Left ventricle myocardium superior (tissue), 1 donor: ENCODE measurements around the gene MYO3B. TPM values are rescaled to one million over a fixed set of nuclear protein-coding genes. Genes with fewer than 3 reads are reported as not detected.
A peak's percentile ranks its signal among the peaks of the same experiment; 100 is the strongest.

Source experiments
- ATAC-seq: fragments of 200-7000 bp; cut with Tn5 transposase; one replicate; pipeline ENCODE4 v1.9.1; 2020; ENCODE audit warnings: mild to moderate bottlenecking, moderate library complexity
- DNase-seq: peaks from one replicate; pipeline ENCODE4 v3.0.0-alpha.2; 2020
- intact Hi-C: fragments of 100-400 bp; cut with micrococcal nuclease; formaldehyde crosslinking; loops from one replicate; pipeline ENCODE4 v1.11.0; 2022
- total RNA-seq: library from RNA; stranded (reverse); fragmentation: NEBNext Ultra II Directional; extraction: Animal tissue kit (Norgen Biotek cat#: 25700); gene quantifications from one replicate; pipeline ENCODE4 v1.2.1, GENCODE V29; 2021
- donor health status: DM: no; HTN: yes; CAD: no; lungs with severe emphysema.

MYO3B gene
- total RNA-seq, 1 donor from 2014 or later = 0.05 TPM

DNA sequence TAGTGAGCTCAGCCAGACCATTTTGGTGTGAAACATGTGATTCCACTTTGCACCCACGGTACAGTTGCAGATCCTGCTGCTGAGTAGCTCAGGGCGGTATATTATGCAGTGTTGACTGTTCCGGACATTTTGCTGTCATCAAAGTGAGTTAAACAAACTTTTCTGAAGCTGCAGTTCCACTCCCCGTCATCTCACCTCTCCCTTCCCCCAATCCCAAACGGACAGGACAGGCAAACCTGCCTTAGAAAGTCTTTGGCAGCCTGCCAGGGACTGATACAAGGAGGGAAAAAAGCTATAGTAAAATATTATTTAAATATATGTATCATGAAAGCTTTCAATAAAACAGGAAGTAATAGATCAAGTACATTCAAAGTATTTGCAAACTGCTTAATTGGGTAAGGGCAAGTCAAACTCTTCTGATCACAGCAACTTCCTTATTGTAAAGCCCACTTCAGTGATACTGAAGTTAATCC lies 501.7 kb downstream of the MYO3B start:
- ATAC-seq (no peak), DNase-seq (no peak)
- intact Hi-C loops = no loop called here

DNA sequence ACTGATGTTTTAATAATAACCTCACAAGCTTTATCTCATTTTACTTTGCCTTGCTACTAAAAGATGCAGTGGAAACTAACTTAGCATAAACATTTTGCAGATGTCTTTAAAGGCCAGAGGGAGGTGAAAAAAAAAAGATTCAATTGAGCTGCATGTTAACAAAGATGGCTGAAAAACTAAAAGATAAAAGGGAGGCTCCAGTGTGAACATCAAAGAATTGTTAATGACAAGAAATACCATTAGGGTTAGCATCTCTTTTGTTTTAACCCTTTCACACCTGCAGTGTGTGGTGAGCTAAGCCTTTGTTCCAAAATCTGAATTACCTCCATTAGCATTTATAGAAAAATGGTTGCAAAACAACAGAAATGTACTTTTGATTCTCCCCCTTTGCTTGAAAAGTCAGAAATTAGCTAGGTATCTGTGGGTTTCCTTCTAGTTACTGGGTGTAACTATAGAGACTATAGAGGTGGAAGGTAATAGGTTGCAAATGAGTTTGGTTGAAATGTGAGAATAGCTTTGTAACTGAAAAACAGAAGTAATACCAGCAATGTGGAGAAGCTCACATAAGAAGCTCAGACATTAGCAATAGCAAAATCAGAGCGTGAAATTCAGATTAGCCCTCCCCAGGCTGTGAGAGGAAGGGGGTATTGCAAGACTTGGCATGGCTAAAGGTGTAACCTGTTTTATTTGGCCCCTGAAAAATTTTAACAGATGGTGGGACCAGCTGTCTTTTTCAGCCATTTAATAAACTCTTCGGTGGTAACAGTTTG lies 502.4 kb downstream of the MYO3B start:
- DNase-seq (no peak), ATAC-seq (peak; percentile 24)
- intact Hi-C loops = no loop called here

DNA sequence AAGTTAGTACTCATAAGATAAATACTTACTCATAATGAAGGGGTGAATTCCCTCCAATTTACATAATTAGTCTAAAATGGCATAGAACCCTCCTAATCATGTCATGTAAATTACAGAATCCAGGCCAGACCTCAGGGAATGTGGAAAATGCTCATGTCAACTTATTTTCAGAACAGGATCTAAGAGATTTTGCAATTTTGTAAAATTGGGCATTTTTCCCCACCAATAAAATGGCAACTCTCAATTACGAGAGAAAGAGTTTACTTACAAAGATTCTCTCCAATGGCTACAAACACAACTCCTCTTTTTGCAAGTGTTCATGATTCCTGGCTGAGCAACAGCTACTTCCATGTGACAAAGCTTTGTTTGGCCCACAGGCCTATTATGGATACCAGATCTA lies 503.4 kb downstream of the MYO3B start:
- no peak for DNase-seq
- intact Hi-C loops = no loop called here
- ATAC-seq = peak; percentile 26

DNA sequence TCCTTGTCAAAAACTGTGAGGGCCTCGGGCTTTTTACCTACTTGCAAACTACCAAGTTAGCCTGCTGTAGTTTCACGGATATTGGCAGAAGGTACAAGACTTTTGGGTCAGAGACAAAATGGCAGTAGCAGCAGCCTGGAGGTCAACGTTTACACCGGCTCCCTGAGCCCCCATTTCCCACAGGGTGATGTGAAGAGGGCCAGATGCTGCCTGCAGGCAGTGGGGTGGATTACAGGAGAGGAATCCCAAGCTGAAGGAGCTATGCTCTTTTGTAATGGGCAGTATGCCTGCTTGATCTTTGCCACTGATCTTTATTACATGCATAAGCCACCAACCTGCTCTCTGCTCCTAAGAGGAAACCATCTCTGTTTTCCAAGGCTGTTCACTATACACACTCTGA lies 507.6 kb downstream of the MYO3B start:
- DNase-seq (no peak), ATAC-seq (no peak)
- intact Hi-C loops = no loop called here

DNA sequence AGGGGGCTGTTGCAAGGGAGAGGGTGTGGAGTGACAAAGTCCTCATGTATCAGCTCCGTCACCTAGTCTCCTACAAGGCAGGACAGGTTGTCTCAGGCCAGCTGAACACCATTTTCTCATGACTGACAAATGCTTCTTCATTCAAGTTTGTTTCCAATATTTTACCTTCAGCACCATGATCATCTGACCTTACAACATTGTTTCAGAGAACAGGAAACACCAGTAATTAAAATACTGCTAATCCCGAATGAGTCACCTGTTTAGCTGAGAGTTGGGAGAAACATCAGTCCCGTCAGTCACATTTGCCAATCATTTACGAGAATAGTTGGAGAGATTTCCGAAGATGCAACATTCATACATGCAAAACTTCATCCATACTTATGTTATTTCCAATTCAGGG lies 511.5 kb downstream of the MYO3B start:
- ATAC-seq (no peak), DNase-seq (no peak)
- intact Hi-C loops = no loop called here

DNA sequence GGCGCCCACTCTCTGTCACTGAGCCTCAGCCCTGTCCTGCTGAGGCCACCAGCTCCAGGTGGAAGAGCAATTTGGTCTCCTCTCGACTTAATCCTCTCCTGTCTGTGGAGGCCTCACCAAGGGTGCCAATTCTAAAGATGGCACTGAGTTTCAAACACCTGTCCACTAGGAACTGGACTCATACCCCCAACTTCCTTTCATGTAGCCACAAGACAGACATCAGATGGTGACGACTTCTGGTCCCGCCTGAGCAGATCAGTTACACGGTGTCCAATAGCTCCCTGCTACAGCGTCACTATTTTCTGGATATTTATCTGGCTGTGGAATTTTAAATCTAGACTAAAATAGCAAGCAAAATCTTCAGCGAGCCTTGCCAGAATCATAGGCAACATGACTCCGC lies 512.7 kb downstream of the MYO3B start:
- intact Hi-C loops = no loop called here

DNA sequence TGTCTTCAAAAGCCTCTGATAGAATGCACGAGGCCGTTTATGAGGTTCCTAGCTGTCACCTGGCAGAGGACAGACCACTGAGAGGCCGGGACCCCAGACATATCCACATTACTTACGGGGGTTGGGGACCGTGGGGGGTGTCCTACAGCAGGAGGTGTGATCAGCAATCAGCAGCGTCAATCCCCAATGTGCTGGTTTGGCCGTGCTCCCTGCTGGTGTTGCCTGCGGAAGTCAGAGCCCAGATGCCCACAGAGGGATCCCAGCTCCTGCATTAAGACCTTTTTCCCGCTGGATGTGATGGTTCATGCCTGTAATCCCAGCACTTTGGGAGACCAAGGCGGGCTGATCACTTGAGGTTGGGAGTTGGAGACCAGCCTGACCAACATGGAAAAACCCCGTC lies 516.4 kb downstream of the MYO3B start:
- no peak for ATAC-seq
- no peak for DNase-seq
- intact Hi-C loops = no loop called here

More for the DNA sequence above, 512.7 kb downstream of the MYO3B start:
- no peak for DNase-seq
- ATAC-seq = no peak

DNA sequence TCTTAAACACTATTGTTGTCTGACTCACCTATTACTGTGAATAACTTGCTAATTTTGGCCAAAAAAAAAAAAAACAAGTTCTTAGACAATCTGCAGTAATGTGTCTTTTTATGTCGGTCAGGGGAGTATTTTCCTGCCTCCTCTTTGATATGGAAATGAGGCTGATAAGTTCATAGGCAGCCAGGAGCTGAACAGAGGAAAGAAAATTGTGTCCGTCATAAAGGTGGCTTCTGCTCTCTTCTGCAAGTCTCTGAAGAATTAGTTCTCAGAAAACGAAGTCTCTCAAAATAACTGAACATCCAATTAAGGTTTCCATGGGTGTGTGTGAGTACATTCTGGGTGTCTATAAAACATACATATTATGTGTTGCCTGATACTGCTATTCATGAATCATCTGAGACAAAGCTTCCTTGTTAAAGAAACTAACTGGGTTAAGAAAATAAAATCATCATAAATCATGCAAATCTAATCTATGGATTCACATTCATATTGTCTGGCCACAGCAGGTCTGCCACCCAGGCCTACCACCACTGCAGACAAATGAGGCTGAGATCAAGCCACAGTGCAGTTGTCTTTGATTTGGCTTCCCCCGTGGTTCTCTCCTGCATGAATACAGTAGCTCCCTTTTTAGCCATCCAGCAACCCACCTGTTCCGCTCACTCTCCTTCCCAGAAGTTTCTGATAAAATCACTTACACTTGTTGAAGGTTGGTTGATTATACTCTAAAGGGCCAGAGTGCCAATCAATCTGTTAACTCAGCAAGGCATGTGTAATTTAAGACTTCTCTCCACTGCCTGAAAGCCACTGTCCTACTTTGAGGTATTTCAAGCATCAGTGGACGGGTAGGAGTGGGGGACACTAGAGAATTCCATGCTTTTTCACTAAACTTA lies 517.8 kb downstream of the MYO3B start:
- intact Hi-C loops = no loop called here
- DNase-seq (no peak), ATAC-seq (no peak)

DNA sequence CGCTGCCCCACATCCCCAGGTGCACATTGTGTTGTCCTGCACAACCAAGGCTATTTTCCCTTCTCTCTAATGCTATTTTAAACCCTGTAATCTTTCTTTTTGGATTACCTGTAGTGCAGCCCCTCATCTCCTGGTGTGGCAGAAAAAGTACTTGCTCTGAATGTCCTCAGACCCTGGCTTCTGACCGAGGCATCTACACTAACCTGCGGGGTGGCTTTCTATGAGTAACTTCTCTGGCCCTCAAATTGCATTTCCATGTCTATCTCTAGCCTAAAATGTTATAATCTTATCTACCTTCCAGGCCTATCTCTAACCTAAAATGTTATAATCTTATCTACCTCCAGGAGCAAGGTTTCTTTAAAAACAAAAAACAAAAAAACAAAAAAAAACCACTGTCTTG lies 519.0 kb downstream of the MYO3B start:
- no peak for DNase-seq
- no peak for ATAC-seq
- intact Hi-C loops = no loop called here

DNA sequence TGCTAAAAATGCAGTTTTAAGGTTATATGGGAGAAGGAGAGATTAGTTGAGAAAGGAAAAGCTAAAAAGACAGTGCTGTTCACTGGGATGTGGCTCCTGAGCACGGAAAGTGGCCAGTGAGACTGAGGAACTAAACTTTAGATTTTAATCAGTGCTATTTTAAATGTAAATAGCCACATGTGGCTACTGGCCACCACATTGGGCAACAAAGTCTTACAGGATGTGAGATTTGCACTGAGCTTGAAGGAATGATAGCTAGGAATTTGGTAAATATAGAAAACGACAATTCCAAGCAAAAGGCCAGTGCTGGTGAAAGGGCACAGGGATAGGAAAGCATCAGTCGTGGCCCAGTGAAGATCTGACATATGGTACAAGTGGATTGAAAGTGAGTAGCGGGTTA lies 523.1 kb downstream of the MYO3B start:
- DNase-seq (no peak), ATAC-seq (no peak)
- intact Hi-C loops = no loop called here

DNA sequence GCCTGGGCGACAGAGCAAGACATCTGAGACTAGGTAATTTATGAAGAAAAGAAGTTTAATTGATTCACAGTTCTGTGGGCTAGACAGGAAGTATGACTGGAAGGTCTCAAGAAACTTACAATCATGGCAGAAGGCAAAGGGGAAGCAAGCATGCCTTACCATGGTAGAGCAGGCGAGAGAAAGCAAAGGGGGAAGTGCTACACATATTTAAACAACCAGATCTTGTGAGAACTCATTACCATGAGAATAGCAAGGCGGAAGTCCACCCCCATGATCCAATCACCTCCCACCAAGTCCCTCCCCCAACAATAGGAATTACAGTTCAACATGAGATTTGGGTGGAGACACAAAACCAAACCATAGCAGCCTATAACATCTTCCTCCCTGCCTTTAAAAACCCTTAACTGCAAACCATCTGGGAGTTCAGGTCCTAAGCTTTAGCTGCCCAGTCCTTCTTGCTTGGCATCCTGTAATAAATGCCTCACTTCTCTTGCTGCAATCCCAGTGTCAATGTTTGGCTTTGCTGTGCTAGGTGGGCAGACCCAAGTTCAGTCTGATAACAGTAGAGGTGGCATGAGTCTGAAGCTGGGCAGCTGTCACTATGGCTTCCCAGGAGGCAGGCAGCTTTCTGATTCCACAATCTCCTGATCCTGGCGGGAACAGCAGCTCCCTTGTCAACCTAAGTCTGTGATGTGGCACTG lies 526.0 kb downstream of the MYO3B start:
- intact Hi-C loops = no loop called here
- ATAC-seq (no peak), DNase-seq (no peak)
